Measurements from ENCODE around the gene PRMT7.
A peak's percentile ranks its signal among the peaks of the same experiment; 100 is the strongest.

PRMT7 gene

GRCh38 chr16:68309799-68310198 is 1.0 kb upstream of the PRMT7 start:
- DNase-seq: no peak

- peak in 1 of 2 donors; percentile 6 for DNase-seq
Observed at GRCh38 chr16:68310437-68310773, 414 bp upstream of the PRMT7 start.

DNA sequence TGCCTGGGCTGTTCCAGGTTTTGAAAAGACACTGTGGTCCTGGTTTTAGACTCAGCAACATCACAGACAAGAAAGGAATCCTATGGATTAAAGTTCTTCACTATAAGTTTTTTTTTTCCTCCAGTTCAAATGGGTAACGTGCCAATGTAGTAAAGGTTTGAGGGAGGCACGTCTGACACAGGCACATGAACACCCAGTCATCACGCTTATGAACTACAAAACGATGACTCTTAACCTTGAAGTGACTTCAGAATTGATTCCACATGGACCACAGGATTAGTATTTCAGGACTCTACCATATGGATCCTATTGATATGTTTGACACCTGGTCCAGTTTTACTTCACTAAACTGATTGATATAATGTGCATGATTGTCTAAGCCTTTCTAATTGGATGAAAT is 2.3 kb downstream of the PRMT7 start:
- no peak for DNase-seq

DNA sequence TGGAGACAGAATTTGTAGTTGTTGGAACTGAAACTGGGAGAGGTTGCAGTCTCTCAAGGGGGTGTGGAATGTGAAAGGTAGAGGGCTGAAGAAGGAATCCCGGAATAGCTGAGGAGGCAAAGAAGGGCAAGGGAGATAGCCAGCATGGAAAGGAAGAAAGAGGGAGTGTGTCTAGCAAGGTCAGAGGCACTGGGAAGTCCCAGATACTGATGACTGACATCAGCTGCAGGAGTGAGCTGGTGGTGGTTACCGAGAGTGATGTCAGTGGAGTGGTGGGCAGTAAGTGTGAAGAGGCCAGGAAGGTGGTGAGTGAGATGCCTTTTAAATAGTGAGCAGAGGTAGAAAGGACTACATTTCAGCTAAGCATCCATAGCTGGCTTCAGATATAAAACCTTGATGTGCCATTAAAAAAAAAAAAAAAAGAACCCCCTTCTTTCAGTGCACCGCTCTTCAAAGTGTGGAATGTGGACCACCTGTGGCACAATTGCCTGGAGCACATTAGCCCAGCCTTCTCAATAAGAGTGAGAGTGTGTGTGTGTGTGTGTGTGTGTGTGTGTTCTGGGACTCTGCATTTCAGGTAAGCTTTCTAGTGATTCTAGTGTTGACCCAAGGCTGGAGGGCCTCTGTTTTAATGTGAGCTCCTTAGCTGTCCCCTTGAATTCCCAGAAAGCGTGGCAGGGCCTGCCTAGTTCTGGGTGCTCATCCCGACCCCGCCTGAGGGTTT is 8.5 kb downstream of the PRMT7 start:
- no peak for DNase-seq

GRCh38 chr16:68324336-68324735 is 13.5 kb downstream of the PRMT7 start:
- DNase-seq: no peak

DNA sequence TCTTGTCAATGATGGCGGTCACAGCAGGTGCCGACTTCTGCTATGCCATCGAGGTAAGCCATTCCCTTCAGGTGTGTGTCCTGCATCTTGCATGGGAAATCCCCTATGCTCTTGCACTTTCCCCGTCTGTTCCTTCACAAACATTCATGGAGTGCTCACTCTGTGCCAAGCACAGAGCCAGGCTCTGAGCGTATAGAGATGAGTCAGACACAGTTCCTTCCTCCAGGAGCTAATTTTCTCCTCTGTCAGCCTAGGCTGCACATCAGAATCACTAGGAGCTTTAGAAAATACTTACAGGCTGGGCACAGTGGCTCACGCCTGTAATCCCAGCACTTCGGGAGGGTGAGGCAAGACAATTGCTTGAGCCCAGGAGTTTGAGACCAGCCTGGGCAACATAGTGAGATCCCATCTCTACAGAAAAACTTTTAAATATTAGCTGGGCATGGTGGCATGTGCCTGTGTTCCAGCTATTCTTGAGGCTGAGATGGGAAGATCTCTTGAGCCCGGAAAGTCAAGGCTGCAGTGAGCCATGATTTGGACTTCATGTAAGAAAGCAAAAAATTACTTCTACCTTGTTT is 14.1 kb downstream of the PRMT7 start:
- DNase-seq: no peak

DNA sequence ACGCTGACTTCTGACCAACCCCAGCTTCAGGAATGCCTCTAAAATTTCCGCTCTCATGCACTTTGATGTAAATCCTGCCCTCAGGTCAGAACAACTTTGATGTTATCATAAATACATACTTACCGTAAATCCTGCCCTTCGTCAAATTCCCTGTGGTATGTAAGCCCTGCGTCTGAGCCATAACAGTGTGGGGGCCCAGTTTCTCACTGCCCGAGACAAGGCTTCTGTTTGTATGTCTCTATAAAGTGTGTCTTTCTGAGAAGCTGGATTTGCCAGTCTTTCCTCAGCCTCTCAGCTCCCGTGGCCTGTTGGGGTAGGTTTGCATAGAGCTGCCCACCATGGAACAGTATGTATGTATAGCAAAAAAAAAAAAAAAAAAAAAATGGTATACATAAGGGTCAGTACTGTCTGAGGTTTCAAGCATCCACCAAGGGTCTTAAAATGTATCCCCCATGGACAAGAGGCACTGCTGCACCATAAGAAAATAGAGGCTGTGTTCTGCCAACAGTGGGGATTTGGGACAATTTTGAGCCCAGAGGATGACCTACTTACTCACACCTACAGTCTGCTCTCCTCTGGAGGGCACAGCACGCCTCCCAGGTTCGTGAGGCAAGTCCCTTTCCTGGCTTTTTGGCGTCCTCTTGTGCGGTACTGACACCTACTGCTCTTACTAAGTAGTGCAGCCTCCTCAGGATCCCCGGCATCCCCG is 17.5 kb downstream of the PRMT7 start:
- DNase-seq: peak; percentile 80 to 86

DNA sequence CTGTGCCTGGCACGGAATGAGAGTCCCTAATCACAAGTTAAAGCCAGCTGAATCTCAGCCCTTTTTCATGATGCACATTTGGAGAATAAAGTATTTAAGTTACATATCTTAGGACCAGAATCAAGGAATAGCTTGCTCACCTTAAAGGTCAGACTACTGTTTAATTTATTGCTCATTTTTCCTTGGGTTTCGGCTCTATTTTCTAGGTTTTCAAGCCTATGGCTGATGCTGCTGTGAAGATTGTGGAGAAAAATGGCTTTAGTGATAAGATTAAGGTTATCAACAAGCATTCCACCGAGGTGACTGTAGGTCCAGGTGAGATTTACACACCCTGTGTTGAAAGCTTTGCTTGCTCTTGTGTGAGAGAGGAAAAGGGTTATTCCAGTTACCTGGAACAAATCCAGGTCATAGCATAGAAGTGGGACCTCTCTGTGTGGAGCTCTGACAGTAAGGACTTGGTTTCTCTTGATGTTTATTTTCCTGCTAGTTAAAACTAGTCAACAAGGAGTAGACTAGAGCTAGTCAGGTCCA is 18.1 kb downstream of the PRMT7 start:
- DNase-seq: no peak

- no peak for DNase-seq
Observed at GRCh38 chr16:68331879-68332410, 21.1 kb downstream of the PRMT7 start.

GRCh38 chr16:68332411-68333121 is 21.7 kb downstream of the PRMT7 start:
- DNase-seq: no peak

- no peak for DNase-seq
Observed at GRCh38 chr16:68335175-68335574, 24.4 kb downstream of the PRMT7 start.

DNA sequence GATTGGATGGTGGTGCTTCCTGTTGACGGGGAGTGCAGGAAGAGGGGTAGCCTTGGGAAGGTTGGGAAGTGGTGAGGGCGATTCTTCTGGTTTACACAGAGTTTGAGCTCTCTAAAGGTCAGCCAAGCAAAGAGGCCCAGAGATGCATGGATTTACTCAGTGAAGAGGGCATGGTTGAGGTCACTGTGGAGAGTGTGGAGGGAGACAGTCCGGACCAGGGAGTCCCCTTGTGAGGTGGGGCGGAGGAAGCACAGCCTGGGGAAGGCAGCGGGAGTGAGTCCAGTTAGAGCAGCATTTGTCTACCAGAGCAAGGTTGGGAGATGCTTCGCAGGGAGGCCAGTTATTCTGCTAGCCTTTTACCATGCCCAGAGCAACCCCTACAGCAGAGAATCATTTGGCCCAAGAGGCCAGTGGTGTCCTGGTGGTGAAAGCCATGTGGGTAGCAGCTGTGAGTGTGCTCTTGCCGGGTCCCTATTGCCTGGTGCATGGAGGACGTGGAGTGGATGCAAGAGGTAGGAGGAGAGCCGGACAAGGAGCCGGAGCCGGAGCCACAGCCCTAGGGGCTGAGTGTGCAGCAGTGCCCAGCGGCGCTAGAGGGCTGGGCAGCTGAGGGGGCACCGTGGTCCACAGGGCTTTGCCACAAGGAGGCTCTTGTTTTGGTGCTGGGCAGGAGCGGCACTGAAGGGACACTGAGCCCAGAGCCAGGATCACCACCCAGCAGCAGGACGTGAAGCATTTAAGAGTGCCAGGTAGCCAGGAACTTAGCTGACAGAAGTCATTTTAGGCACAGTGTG is 27.7 kb downstream of the PRMT7 start:
- no peak for DNase-seq

GRCh38 chr16:68339214-68339613 is 28.4 kb downstream of the PRMT7 start:
- DNase-seq: no peak

GRCh38 chr16:68342620-68343019 is 31.8 kb downstream of the PRMT7 start:
- DNase-seq: no peak

- DNase-seq: no peak
Observed at GRCh38 chr16:68343137-68343536, 32.3 kb downstream of the PRMT7 start.

GRCh38 chr16:68344252-68344651 is 33.4 kb downstream of the PRMT7 start:
- DNase-seq: no peak

DNA sequence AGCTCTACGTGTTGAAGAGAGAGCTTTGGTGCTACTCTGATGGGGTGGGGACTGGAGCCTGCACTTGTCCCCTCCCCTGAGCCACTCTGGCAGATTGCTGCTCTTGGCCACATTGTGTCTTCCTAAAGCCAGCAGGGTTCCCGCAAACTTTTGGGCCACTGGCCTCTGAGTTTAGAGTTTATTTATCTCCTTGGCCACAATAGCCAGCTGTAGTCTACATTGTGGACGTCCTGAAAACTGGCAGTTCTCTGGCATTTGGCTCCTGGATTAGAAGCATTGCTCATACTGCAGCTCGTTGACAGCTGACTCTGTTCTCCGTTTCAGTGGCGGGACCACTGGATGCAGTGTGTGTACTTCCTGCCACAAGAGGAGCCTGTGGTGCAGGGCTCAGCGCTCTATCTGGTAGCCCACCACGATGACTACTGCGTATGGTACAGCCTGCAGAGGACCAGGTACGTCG is 34.6 kb downstream of the PRMT7 start:
- DNase-seq: no peak

- no peak for DNase-seq
Observed at GRCh38 chr16:68345958-68346635, 35.3 kb downstream of the PRMT7 start.

GRCh38 chr16:68346892-68347480 is 36.2 kb downstream of the PRMT7 start:
- no peak for DNase-seq

GRCh38 chr16:68347605-68348004 is 36.8 kb downstream of the PRMT7 start:
- no peak for DNase-seq
